ENCODE data around the gene APOE. TPM values are rescaled to one million over a fixed set of nuclear protein-coding genes. Genes with fewer than 3 reads are reported as not detected.

The APOE gene
- total and polyA plus RNA-seq, 2 of the 13 experiments (the other 11 are each of a cell fraction or from before 2014, with no cell fraction given), result 1,328 to 1,470 TPM

DNA sequence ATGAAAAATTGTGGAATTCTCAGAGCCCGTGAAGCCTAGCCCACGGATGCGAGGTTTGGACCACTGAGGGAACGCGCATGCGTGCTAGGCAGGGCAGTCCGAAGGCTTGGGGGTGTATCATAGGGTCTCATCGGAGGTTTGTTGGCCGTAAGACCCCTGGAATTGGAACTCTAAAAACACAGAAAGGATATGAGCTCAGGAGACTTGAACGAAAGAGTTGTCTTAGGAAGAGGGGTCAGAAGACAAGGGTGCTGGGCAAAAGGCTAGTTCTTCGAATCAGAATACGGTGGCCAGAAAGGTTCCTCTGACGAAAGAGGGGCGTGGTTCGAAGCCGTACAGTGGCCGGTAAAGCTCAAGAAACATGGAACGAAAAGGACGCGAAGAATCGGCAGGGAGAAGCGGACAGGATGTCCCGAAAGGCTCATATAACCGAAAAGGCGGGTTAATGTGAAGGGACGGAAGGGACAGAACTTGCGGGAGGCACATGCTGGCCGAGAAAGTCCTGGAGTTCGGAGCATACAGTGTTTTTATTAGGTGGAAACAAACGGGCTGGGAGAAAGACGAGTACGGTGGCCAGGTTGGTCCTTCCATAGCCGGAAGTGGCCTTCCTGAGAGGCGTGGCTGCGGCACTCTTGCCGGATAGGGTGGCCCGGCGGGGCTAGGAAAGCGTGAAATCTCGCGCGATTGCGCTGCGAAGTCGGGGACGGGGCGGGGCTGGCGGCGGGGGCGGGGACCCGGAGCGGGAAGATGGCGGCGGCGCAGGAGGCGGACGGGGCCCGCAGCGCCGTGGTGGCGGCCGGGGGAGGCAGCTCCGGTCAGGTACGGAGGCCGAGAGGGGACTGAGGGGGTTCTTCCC, 49.3 kb downstream of the APOE start, which contains the start of gene CLPTM1 (continued):
- TF ChIP-seq, protein P1, sequence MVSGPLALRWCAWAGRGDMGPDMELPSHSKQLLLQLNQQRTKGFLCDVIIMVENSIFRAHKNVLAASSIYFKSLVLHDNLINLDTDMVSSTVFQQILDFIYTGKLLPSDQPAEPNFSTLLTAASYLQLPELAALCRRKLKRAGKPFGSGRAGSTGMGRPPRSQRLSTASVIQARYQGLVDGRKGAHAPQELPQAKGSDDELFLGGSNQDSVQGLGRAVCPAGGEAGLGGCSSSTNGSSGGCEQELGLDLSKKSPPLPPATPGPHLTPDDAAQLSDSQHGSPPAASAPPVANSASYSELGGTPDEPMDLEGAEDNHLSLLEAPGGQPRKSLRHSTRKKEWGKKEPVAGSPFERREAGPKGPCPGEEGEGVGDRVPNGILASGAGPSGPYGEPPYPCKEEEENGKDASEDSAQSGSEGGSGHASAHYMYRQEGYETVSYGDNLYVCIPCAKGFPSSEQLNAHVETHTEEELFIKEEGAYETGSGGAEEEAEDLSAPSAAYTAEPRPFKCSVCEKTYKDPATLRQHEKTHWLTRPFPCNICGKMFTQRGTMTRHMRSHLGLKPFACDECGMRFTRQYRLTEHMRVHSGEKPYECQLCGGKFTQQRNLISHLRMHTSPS (CRISPR knock-in tag; IDR thresholded peaks at IDR 0.05; ENCODE audit: low read depth), result peak; percentile 46; the same call in 1 of the 2 replicates
- 0 out of 2 replicates have a peak, but pooled peaks have one; percentile 24 for TF ChIP-seq THAP7 (CRISPR knock-in tag; IDR thresholded peaks at IDR 0.05)
- TF ChIP-seq POLR2AphosphoS2 (IDR thresholded peaks at IDR 0.05; ENCODE audit: low read depth, low read length), result peak; percentile 63; the same call in 1 of the 2 replicates
- TF ChIP-seq DRAP1 (CRISPR knock-in tag; IDR thresholded peaks at IDR 0.05), result no peak
- TF ChIP-seq ZFP82 (CRISPR knock-in tag; IDR thresholded peaks at IDR 0.05; ENCODE audit: borderline replicate concordance), result no peak; the same call in 1 of the 2 replicates
- no peak for TF ChIP-seq ZBTB20 (CRISPR knock-in tag; IDR thresholded peaks at IDR 0.05; ENCODE audit: borderline replicate concordance, low read depth)
- TF ChIP-seq ZZZ3 (CRISPR knock-in tag; IDR thresholded peaks at IDR 0.05; ENCODE audit: borderline replicate concordance), result peak; percentile 31; the same call in 1 of the 2 replicates
- peak; percentile 92; the same call in 1 of the 2 replicates for TF ChIP-seq SNAI1 (CRISPR knock-in tag; IDR thresholded peaks at IDR 0.05; ENCODE audit: borderline replicate concordance)
- TF ChIP-seq, protein P2, sequence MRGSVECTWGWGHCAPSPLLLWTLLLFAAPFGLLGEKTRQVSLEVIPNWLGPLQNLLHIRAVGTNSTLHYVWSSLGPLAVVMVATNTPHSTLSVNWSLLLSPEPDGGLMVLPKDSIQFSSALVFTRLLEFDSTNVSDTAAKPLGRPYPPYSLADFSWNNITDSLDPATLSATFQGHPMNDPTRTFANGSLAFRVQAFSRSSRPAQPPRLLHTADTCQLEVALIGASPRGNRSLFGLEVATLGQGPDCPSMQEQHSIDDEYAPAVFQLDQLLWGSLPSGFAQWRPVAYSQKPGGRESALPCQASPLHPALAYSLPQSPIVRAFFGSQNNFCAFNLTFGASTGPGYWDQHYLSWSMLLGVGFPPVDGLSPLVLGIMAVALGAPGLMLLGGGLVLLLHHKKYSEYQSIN (CRISPR knock-in tag; IDR thresholded peaks at IDR 0.05; ENCODE audit: borderline replicate concordance), result no peak
- no peak for TF ChIP-seq SYNCRIP (IDR thresholded peaks at IDR 0.05; ENCODE audit: insufficient read depth, low read depth, low read length)
- peak; percentile 87 for TF ChIP-seq KAT8 (CRISPR knock-in tag; IDR thresholded peaks at IDR 0.05)
- TF ChIP-seq, protein P3, sequence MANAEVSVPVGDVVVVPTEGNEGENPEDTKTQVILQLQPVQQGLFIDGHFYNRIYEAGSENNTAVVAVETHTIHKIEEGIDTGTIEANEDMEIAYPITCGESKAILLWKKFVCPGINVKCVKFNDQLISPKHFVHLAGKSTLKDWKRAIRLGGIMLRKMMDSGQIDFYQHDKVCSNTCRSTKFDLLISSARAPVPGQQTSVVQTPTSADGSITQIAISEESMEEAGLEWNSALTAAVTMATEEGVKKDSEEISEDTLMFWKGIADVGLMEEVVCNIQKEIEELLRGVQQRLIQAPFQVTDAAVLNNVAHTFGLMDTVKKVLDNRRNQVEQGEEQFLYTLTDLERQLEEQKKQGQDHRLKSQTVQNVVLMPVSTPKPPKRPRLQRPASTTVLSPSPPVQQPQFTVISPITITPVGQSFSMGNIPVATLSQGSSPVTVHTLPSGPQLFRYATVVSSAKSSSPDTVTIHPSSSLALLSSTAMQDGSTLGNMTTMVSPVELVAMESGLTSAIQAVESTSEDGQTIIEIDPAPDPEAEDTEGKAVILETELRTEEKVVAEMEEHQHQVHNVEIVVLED (CRISPR knock-in tag; IDR thresholded peaks at IDR 0.05; ENCODE audit: borderline replicate concordance), result no peak; the same call in 1 of the 2 replicates
- TF ChIP-seq HOXD1 (CRISPR knock-in tag; IDR thresholded peaks at IDR 0.05), result no peak
- TF ChIP-seq ISL2 (CRISPR knock-in tag; IDR thresholded peaks at IDR 0.05), result peak; percentile 50; the same call in 1 of the 2 replicates
- TF ChIP-seq NFE2 (CRISPR knock-in tag; IDR thresholded peaks at IDR 0.05), result no peak
- TF ChIP-seq ZNF780A (CRISPR knock-in tag; IDR thresholded peaks at IDR 0.05), result no peak
- TF ChIP-seq, protein P4, sequence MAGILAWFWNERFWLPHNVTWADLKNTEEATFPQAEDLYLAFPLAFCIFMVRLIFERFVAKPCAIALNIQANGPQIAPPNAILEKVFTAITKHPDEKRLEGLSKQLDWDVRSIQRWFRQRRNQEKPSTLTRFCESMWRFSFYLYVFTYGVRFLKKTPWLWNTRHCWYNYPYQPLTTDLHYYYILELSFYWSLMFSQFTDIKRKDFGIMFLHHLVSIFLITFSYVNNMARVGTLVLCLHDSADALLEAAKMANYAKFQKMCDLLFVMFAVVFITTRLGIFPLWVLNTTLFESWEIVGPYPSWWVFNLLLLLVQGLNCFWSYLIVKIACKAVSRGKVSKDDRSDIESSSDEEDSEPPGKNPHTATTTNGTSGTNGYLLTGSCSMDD (CRISPR knock-in tag; IDR thresholded peaks at IDR 0.05), result no peak
- no peak for TF ChIP-seq WIZ (CRISPR knock-in tag; IDR thresholded peaks at IDR 0.05)
- no peak for TF ChIP-seq HNRNPH1 (optimal IDR thresholded peaks at IDR 0.05; ENCODE audit: low read depth, low read length)
- TF ChIP-seq ZNF441 (CRISPR knock-in tag; IDR thresholded peaks at IDR 0.05; ENCODE audit: borderline replicate concordance), result no peak
- peak; percentile 94; the same call in 1 of the 2 replicates for TF ChIP-seq KDM2A (CRISPR knock-in tag; IDR thresholded peaks at IDR 0.05; ENCODE audit: borderline replicate concordance, low read depth)

All from HepG2 (cell line).